CD4-positive, alpha-beta T cell treated with Interleukin-6 for 4 hours (primary cell): ENCODE measurements around the gene IFITM1.
A peak's percentile ranks its signal among the peaks of the same experiment; 100 is the strongest.
"Not testable (repeated sequence)": the region's sequence is repeated elsewhere in the genome, so short reads cannot be mapped to it uniquely, and the experiment has no call there.

Source experiments
- DNase-seq: peaks from one replicate; pipeline ENCODE4 v3.0.0-alpha.2; 2020; ENCODE audit warnings: mixed read lengths

Gene IFITM1

GRCh38 chr11:328012-328411 lies 14.2 kb downstream of the IFITM1 start:
- no peak for DNase-seq

DNA sequence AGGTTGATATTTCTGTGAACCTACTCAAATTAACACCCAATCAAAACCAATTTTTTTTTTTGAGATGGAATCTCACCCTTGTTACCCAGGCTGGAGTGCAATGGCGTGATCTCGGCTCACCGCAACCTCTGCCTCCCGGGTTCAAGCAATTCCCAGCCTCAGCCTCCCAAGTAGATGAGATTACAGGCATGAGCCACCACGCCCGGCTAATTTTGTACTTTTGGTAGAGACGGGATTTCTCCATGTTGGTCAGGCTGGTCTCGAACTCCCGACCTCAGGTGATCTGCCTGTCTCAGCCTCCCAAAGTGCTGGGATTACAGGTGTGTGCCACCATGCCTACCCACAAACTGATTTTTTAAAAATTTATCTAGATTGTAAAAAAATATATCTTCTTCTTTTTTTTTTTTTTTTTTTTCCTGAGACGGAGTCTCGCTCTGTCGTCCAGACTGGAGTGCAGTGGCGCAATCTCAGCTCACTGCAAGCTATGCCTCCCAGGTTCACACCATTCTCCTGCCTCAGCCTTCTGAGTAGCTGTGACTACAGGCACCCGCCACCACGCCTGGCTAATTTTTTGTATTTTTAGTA lies 14.8 kb downstream of the IFITM1 start:
- not testable (repeated sequence) for DNase-seq

DNA sequence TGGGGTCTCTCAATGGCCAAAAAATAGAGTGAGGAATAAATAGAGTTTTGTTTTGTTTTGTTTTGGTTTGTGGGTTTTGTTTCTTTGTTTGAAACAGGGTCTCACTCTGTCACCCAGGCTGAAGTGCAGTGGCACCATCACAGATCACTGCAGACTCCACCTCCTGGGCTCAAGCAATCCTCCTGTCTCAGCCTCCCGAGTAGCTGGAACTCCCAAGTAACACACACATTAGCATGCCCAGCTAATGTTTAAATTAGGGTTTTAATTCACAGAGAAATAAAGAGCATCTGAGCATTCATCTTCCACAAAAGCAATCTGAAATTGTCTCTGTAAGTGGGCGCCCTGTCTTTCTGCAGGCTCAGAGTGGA lies 16.0 kb downstream of the IFITM1 start:
- no peak for DNase-seq

GRCh38 chr11:330307-330693 lies 16.5 kb downstream of the IFITM1 start:
- DNase-seq = no peak

- peak; percentile 30 for DNase-seq
These were observed 17.0 kb downstream of the IFITM1 start for GRCh38 chr11:330694-331357.

DNA sequence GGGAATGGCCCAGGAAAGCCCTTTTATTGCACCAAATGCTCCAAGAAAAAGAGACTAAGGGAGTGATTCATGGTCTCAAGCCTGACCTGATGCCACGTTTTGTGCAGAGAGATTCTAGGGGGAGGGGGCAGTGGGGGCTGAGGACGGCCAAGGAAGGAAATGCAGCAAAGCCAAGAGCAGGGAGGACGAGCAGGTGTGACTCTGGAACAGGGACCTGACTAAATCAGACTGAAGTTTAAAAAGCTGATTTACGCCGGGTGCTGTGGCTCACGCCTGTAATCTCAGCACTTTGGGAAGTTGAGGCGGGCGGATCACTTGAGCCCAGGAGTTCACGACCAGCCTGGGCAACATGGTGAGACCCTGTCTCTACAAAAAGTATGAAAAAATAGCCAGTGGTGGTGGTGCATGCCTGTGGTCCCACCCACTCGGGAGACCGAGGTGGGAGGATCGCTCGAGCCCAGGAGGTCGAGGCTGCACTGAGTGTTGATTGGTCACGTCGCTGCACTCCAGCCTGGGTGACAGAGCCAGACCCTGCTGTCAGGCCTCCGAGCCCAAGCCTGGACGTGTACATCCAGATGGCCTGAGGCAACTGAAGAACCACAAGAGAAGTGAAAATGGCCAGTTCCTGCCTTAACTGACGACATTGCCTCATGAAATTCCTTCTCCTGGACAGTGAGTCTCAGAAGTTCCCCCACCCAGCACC lies 17.7 kb downstream of the IFITM1 start:
- DNase-seq = no peak

DNA sequence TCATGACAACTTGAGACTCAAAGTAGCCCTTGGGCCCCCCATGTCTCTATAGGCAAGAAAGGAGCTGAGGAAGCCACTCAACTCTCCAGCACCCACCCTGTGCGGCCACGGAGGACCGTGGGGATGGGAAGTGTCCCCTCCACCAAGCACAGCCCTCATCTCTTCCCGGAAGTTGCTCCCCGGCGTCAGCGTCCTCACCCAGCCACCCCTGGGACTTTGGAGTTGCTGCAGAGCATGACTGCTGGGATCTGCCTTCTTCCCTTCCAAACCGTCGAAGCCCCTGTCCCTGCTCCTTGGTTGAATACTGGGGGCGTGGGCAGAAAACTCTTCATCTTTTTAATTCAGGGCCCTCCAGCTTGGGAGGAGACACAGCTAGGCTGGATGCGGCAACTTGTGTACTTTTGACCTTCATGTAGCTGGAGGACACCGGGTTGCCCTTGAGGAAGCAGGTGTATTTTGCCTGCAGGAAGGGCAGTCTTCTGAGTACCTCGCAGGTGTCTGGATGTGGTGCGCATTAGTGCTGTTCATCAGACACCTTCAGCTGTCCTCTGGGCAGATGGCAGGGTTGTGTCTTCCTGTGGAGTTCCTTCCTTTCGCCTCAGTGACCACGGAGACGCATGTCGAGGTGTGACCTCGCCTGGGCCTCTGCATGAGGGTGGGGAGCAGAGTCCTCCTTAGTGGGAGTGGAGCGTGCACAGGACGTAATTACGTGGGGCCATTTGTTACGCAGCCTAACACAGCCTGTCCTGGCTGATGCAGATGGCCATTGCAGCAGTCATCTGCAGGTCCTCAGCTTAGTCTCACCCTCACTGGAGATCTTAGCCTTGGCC lies 19.0 kb downstream of the IFITM1 start:
- no peak for DNase-seq

GRCh38 chr11:333616-334263 lies 19.9 kb downstream of the IFITM1 start:
- not testable (repeated sequence) for DNase-seq

GRCh38 chr11:334264-334994 lies 20.6 kb downstream of the IFITM1 start:
- DNase-seq = no peak

DNA sequence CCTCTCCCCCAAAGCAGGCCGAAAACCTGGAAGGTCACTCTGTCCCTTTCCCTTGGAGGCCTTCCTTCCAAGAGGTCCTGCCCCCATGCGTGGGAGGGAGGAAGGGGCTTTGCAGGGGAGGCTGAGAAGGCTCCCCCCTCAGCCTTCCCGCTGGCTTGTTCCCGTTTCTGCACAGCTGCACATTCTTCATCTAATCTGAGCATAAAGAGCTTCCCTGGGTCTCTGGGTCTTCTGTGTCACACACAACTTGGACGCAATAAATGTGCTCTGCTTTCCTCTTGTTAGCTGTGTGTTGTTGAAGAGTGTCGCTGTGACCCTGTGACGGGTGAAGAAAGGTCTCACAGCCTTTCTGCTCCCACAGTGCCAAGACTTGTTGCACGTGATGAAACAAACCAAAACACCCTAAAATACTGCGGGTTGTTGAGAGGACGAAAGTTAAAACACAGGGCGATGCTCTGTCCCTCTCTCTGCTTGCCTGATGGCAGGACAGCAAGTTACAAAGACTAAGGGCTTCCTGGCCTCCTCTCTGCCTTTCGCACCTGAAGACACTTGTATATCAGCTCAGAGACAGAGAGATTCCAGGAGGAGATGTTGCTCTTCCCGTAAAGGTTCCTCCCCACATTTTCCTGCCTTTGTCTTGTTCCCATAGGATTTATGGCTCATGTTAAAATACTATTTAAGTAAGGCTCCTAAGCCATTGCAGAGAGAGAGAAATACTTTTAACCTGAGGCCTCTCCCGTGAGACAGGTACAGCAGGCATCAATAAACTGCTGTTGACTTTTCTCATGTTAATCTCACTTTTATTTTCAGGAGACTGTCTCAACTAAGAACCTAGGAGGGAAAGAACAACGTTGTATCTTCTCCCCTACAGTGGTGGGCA lies 22.2 kb downstream of the IFITM1 start:
- DNase-seq = no peak

GRCh38 chr11:336659-337198 lies 22.9 kb downstream of the IFITM1 start:
- DNase-seq = no peak

GRCh38 chr11:337711-338110 lies 23.9 kb downstream of the IFITM1 start:
- DNase-seq = no peak

DNA sequence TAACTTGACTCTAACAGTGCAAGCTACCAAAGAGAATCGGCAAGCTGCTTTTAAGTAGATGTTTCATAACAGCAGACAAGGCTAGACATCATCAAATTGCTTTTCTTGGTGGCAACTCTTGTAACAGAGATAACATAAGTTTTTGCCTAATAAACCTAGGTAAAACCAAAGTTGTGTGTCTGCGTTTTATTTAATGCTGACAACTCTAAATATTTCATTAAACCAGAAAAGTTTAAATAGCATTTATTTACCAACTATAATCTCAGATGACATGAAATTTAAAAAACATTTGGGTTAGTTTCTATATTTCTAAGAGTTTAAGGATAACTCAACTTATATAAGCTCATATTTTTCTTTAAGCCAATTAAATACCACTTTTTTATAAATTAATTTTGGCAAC lies 26.1 kb downstream of the IFITM1 start:
- DNase-seq = no peak

DNA sequence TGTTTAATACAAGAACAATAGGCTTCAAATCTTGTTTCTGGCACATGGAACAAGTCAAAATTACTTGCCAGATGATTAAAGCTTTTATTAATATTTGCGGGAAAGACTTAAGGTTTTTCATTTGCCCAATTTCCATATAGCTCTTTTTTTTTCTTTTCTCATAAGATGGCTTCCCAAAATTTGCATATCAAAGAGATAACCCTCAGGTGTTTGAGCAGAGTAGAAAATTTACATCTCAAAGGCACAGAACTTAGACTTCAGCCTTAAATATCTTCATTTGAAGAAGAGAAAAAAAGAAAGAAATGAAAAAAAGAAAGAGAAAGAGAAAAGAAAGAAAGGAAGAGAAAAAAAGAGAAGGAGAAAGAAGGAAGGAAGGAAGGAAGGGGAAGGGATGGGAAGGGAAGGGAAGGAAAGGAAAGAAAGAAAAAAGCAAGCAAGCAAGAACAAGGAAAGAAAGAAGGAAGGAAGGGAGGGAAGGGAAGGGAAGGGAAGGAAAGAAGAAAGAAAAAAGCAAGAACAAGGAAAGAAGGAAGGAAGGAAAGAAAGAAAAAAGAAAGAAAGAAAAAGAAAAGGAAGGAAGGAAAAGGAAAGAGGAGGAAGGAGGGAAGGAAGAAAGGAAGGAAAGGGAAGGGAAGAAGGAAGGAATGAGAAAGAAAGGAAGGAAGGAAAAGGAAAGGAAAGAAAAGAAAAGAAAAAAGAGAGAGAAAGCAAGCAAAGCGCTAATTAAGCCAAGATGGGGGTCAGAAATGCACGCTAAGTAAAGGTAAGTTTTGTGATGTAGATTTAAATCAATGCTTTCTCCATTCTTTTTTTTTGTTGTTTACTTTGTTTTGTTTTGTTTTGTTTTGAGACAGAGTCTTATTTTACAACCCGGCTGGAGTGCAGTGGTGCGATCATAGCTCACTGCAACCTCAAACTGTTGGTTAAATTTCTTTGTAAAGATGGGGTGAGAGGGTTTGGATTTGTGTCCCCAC lies 27.0 kb downstream of the IFITM1 start:
- DNase-seq = no peak

- no peak for DNase-seq
These were observed 28.5 kb downstream of the IFITM1 start for GRCh38 chr11:342328-342727.

GRCh38 chr11:344836-345578 lies 31.2 kb downstream of the IFITM1 start:
- no peak for DNase-seq

GRCh38 chr11:346529-346928 lies 32.7 kb downstream of the IFITM1 start:
- DNase-seq = no peak

- DNase-seq = not testable (repeated sequence)
These were observed 35.6 kb downstream of the IFITM1 start for GRCh38 chr11:349270-349954.
